Spleen (tissue), 11 donors: Measurements from ENCODE around the gene GRIA4. TPM values are rescaled to one million over a fixed set of nuclear protein-coding genes. Genes with fewer than 3 reads are reported as not detected.

Experiments
- DNase-seq: peaks from one replicate; pipeline ENCODE4 v3.0.0-alpha.2; 2020
- H3K27ac ChIP-seq, 8 donors: fragments of 200-600 bp; sonication (generic) in 7 of 8; 1 replicate in 4 of 8; 2 replicates in 4 of 8; pipeline versions ENCODE4 v1.5.0 to v1.8.0; 2016 to 2021; ENCODE audit warnings: inconsistent platforms in 4 of 8, mild to moderate bottlenecking in 4 of 8, moderate library complexity in 1 of 8
- H3K27me3 ChIP-seq, 7 donors: fragments of 200-600 bp; sonication (generic) in 6 of 7; replicated peaks in 1 of 7; 1 replicate in 4 of 7; 2 replicates in 3 of 7; pipeline versions ENCODE4 v1.5.0 to v1.8.0; 2016 to 2021; ENCODE audit warnings: inconsistent platforms in 3 of 7, mild to moderate bottlenecking in 1 of 7
- H3K36me3 ChIP-seq, 6 donors: fragments of 200-600 bp; sonication (generic) in 5 of 6; 1 replicate in 4 of 6; 2 replicates in 2 of 6; pipeline versions ENCODE4 v1.5.0 to v1.8.0; 2016 to 2021; ENCODE audit warnings: inconsistent platforms in 2 of 6
- H3K4me1 ChIP-seq, 6 donors: fragments of 200-600 bp; sonication (generic) in 5 of 6; 1 replicate in 3 of 6; 2 replicates in 3 of 6; pipeline versions ENCODE4 v1.5.0 to v1.8.0; 2016 to 2021; ENCODE audit warnings: inconsistent platforms in 3 of 6
- H3K4me3 ChIP-seq, 8 donors: fragments of 200-600 bp; sonication (generic) in 7 of 8; 1 replicate in 4 of 8; 2 replicates in 4 of 8; pipeline versions ENCODE4 v1.5.0 to v1.8.0; 2016 to 2021; ENCODE audit warnings: inconsistent platforms in 4 of 8, mild to moderate bottlenecking in 4 of 8, moderate library complexity in 2 of 8
- H3K9me3 ChIP-seq, 8 donors: fragments of 200-600 bp; sonication (generic) in 7 of 8; 1 replicate in 4 of 8; 2 replicates in 4 of 8; pipeline versions ENCODE4 v1.5.0 to v1.8.0; 2016 to 2021; ENCODE audit warnings: inconsistent platforms in 4 of 8
- CTCF ChIP-seq, 11 experiments: fragments of 200-600 bp in 7 of 11; fragments of 450-650 bp in 4 of 11; sonication (generic) in 4 of 11; IDR thresholded peaks in 8 of 11; conservative IDR thresholded peaks in 3 of 11; 1 replicate in 7 of 11; 2 replicates in 4 of 11; pipeline versions ENCODE4 v1.4.0 to v1.8.0; 2016 to 2021; ENCODE audit warnings: antibody characterized with exemption in 11 of 11, inconsistent platforms in 4 of 11, mild to moderate bottlenecking in 1 of 11
- POLR2A ChIP-seq, 3 donors: fragments of 450-650 bp; IDR thresholded peaks; one replicate each; pipeline ENCODE4 v1.5.1; 2017; ENCODE audit warnings: antibody characterized with exemption in 3 of 3, mild to moderate bottlenecking in 1 of 3
- POLR2AphosphoS5 ChIP-seq, 3 donors: sonication (generic); formaldehyde crosslinking; IDR thresholded peaks; one replicate each; pipeline ENCODE4 v1.5.1; 2017; ENCODE audit warnings: antibody characterized with exemption in 3 of 3
- WGBS, 5 donors: extraction: QIAGEN DNeasy Blood & Tissue Kit in 3 of 5; methylation state at CpG; one replicate each; pipeline versions ENCODE4 v1.1.5 to v1.1.7; 2013 to 2018; 5-methylcytosine and 5-hydroxymethylcytosine counted together
- intact Hi-C: fragments of 100-400 bp; cut with DNase I; formaldehyde crosslinking; loops from one replicate; pipeline ENCODE4 v1.15.0; 2023; ENCODE audit warnings: low total_unique reads
- polyA plus RNA-seq, 3 donors: library from polyadenylated mRNA; stranded (reverse); fragments of 200-250 nt; gene quantifications; one replicate each; pipeline ENCODE4 v1.2.1, GENCODE V29; 2013
- total RNA-seq, 7 donors: library from RNA; depleted of rRNA in 3 of 7; stranded (reverse); fragments of >200 nt in 3 of 7; fragmentation: NEBNext Ultra II Directional in 4 of 7; extraction: Animal tissue kit (Norgen Biotek cat#: 25700) in 4 of 7; gene quantifications; one replicate each; pipeline versions ENCODE4 v1.1.0 to v1.2.1, GENCODE V29; 2016 to 2021
- donor health status: healthy with polysubstance abuse.
- donor health status: DM: no; HTN: no; CAD: no; lungs with moderate emphysema.
- donor health status: DM: no; HTN: no; CAD: no.
- donor health status: Bipolar disorder and iron deficiency.
- donor health status: healthy.
- donor health status: DM: no; HTN: no; CAD: no.
- donor health status: DM: yes; HTN: yes; CAD: no.

GRIA4 gene
- total and polyA plus RNA-seq, 10 donors = not detected

DNA sequence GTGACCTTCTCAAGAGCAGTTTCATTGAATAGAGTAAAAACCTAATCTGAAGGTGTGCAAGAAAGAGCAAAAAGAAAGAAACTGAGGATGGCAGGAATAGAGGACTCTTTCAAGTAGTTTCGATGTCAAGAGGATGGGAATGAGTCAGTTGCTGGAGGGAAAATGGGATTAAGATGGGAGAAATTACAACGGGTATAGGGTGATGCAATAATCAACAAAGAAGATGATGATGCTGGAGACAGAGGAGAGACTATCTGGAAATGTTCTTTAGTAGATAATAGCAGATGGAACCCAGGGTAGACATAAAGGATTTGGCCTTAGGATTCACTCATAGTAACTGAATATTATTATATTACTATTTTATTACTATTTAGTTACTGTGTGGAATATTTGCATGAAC lies 189.4 kb downstream of the GRIA4 start:
- Histone ChIP-seq H3K4me1 (no peaks in the 10 kb centered on the region), H3K9me3 (no peaks in the 10 kb centered on the region), H3K4me3 (no peak overlapping the region), H3K27me3 (no peaks in the 10 kb centered on the region), H3K27ac (no peak overlapping the region), H3K36me3 (no peaks in the 10 kb centered on the region)
- 77 to 90% (median 81%) methylated on average over 2 of the region's 2 CpGs for WGBS, 5 donors
- intact Hi-C loops = no loop called here
- no peak for DNase-seq
- no peak for TF ChIP-seq CTCF (IDR thresholded peaks at IDR 0.05 in 8 of 11, conservative IDR thresholded peaks at IDR 0.05 in 3 of 11)
- no peak for TF ChIP-seq POLR2A (IDR thresholded peaks at IDR 0.05)
- no peak for TF ChIP-seq POLR2AphosphoS5 (IDR thresholded peaks at IDR 0.05)

DNA sequence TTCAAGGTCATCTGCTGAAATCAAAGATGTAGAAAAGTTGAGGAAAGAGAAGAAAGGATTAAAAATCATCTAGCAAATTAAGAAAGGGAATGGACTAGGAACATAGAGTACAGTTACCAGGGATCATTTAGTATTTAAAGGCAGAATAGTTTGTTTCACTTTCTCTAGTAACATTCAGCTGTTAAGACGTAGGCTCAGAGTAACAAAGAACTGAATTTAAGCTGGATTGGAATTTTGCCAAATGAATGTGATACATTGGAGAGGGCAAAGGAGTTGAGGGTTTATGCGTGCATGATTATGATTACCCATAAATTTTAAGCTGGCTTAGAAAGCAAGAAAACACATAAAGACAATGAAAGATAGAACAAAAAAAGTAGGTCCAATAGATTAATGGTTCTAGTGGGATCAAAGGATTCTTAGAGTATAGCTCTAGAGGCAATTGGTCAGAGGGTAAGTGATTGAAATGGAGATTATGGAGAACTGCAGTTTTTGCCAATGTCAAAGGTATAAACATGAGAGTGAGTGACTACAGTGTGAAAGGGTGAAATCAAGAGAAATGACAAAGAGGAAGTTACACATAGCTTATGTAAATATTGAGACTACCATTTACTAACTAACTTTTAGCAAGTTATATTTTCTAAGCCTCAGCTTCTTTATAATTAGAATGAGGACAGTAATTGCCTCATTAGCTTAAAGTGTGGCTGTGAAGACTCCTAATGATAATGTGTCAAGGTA lies 190.0 kb downstream of the GRIA4 start:
- Histone ChIP-seq H3K4me1 (no peaks in the 10 kb centered on the region), H3K9me3 (no peaks in the 10 kb centered on the region), H3K27me3 (no peaks in the 10 kb centered on the region), H3K27ac (no peak overlapping the region), H3K36me3 (no peaks in the 10 kb centered on the region), H3K4me3 (no peak overlapping the region)
- TF ChIP-seq POLR2AphosphoS5 (IDR thresholded peaks at IDR 0.05) (no peak), CTCF (IDR thresholded peaks at IDR 0.05 in 8 of 11, conservative IDR thresholded peaks at IDR 0.05 in 3 of 11) (no peak), POLR2A (IDR thresholded peaks at IDR 0.05) (no peak)
- 58 to 77% (median 65%) methylated on average over 2 of the region's 2 CpGs for WGBS, 5 donors
- intact Hi-C loops = no loop called here
- DNase-seq = no peak

- DNase-seq = no peak
- H3K36me3 ChIP-seq = no peaks in the 10 kb centered on the region
- H3K9me3 ChIP-seq = no peaks in the 10 kb centered on the region
- TF ChIP-seq POLR2AphosphoS5 (IDR thresholded peaks at IDR 0.05) (no peak), CTCF (IDR thresholded peaks at IDR 0.05 in 8 of 11, conservative IDR thresholded peaks at IDR 0.05 in 3 of 11) (no peak), POLR2A (IDR thresholded peaks at IDR 0.05) (no peak)
- intact Hi-C loops = no loop called here
- H3K4me1 ChIP-seq = no peaks in the 10 kb centered on the region
- H3K4me3 ChIP-seq = no peak overlapping the region
- no peaks in the 10 kb centered on the region for H3K27me3 ChIP-seq
- H3K27ac ChIP-seq = no peak overlapping the region
Observed at GRCh38 chr11:105802390-105802789, 192.5 kb downstream of the GRIA4 start.

- H3K27ac ChIP-seq = no peak overlapping the region
- H3K9me3 ChIP-seq = no peaks in the 10 kb centered on the region
- DNase-seq = no peak
- H3K36me3 ChIP-seq = no peaks in the 10 kb centered on the region
- WGBS, 5 donors = 66 to 81% (median 77%) methylated on average over 5 of the region's 5 CpGs
- TF ChIP-seq POLR2AphosphoS5 (IDR thresholded peaks at IDR 0.05) = no peak
- TF ChIP-seq CTCF (IDR thresholded peaks at IDR 0.05 in 8 of 11, conservative IDR thresholded peaks at IDR 0.05 in 3 of 11) = no peak
- TF ChIP-seq POLR2A (IDR thresholded peaks at IDR 0.05) = no peak
- H3K4me3 ChIP-seq = no peak overlapping the region
- intact Hi-C loops = no loop called here
- no peaks in the 10 kb centered on the region for H3K4me1 ChIP-seq
- H3K27me3 ChIP-seq = no peaks in the 10 kb centered on the region
Observed at GRCh38 chr11:105811242-105811641, 201.4 kb downstream of the GRIA4 start.
